GM18517 (cell line): ENCODE measurements around the gene DPYSL3.
"Not testable (repeated sequence)": the region's sequence is repeated elsewhere in the genome, so short reads cannot be mapped to it uniquely, and the experiment has no call there.

ENCODE experiments used
- ATAC-seq: cut with Tn5 transposase; IDR thresholded peaks from one replicate; pipeline ENCODE4 v1.9.1; 2021; ENCODE audit warnings: mild to moderate bottlenecking, moderate library complexity; ENCODE audit not compliant: unreplicated experiment

DPYSL3 gene

GRCh38 chr5:147509710-147510651 is at the start of gene DPYSL3:
TSS of gene DPYSL3 (minus strand) at chr5:147510068. CDS start at chr5:147509858, 210 bp downstream.
- ATAC-seq, result no peak

GRCh38 chr5:147558826-147559225 is 49.0 kb upstream of the DPYSL3 start:
- peak; percentile 78 for ATAC-seq

GRCh38 chr5:147557876-147558745 is 48.2 kb upstream of the DPYSL3 start:
- ATAC-seq, result no peak

GRCh38 chr5:147555176-147555575 is 45.3 kb upstream of the DPYSL3 start:
- ATAC-seq, result no peak

GRCh38 chr5:147554261-147554817 is 44.5 kb upstream of the DPYSL3 start:
- no peak for ATAC-seq

- not testable (repeated sequence) for ATAC-seq
Measured at GRCh38 chr5:147553817-147554216, 43.9 kb upstream of the DPYSL3 start.

GRCh38 chr5:147552897-147553296 is 43.0 kb upstream of the DPYSL3 start:
- ATAC-seq, result no peak

GRCh38 chr5:147551677-147552076 is 41.8 kb upstream of the DPYSL3 start:
- ATAC-seq, result no peak

GRCh38 chr5:147547730-147548129 is 37.9 kb upstream of the DPYSL3 start:
- no peak for ATAC-seq

- ATAC-seq, result no peak
Measured at GRCh38 chr5:147544556-147544955, 34.7 kb upstream of the DPYSL3 start.

GRCh38 chr5:147539053-147539452 is 29.2 kb upstream of the DPYSL3 start:
- no peak for ATAC-seq

- no peak for ATAC-seq
Measured at GRCh38 chr5:147538236-147538635, 28.4 kb upstream of the DPYSL3 start.

GRCh38 chr5:147534172-147534951 is 24.5 kb upstream of the DPYSL3 start:
- no peak for ATAC-seq

- ATAC-seq, result no peak
Measured at GRCh38 chr5:147532156-147532555, 22.3 kb upstream of the DPYSL3 start.

GRCh38 chr5:147530530-147531389 is 20.9 kb upstream of the DPYSL3 start:
- no peak for ATAC-seq

GRCh38 chr5:147523069-147523468 is 13.2 kb upstream of the DPYSL3 start:
- no peak for ATAC-seq

GRCh38 chr5:147522435-147522834 is 12.6 kb upstream of the DPYSL3 start:
- ATAC-seq, result no peak

- no peak for ATAC-seq
Measured at GRCh38 chr5:147520450-147520849, 10.6 kb upstream of the DPYSL3 start.

- ATAC-seq, result no peak
Measured at GRCh38 chr5:147519380-147519779, 9.5 kb upstream of the DPYSL3 start.

- ATAC-seq, result no peak
Measured at GRCh38 chr5:147517383-147517782, 7.5 kb upstream of the DPYSL3 start.
